HL-60 (cell line): ENCODE measurements around the gene CR1.

ENCODE experiments used
- CTCF ChIP-seq: IDR thresholded peaks from one replicate; pipeline ENCODE4 v1.5.1; 2011; ENCODE audit warnings: low read length, control low read depth, inconsistent platforms; ENCODE audit not compliant: insufficient read depth
- GABPA ChIP-seq: IDR thresholded peaks from 2 replicates; pipeline ENCODE4 v1.6.1; 2012; ENCODE audit warnings: low read depth
- POLR2AphosphoS5 ChIP-seq: IDR thresholded peaks from 2 replicates; pipeline ENCODE4 v1.6.1; 2012; ENCODE audit warnings: low read depth
- REST ChIP-seq: IDR thresholded peaks from 2 replicates; pipeline ENCODE4 v1.6.1; 2012; ENCODE audit warnings: low read depth; ENCODE audit not compliant: insufficient replicate concordance
- SPI1 ChIP-seq: IDR thresholded peaks from 2 replicates; pipeline ENCODE4 v1.6.1; 2012; ENCODE audit warnings: low read depth, mild to moderate bottlenecking, borderline replicate concordance

- TF ChIP-seq CTCF (no peak), GABPA (no peak), POLR2AphosphoS5 (no peak), SPI1 (no peak), REST (no peak)
Measured at GRCh38 chr1:207518608-207519236, 22.8 kb downstream of the CR1 start.
